ENCODE data around the gene RNF212. TPM values are rescaled to one million over a fixed set of nuclear protein-coding genes. Genes with fewer than 3 reads are reported as not detected.

RNF212 gene
- total and polyA plus RNA-seq, 2 experiments from 2014 or later, result 17.0 to 20.6 TPM

GRCh38 chr4:1038948-1039492 lies 74.3 kb downstream of the RNF212 start:
- H2AFZ ChIP-seq, result 0 out of 2 replicates have a peak overlapping the region, but pooled peaks have one; percentile 69
- H3K27ac ChIP-seq (ENCODE audit: low read depth), result no peak overlapping the region
- Mint-ChIP-seq H3K4me1 (peaks cover 11% of the 10 kb centered on the region), H3K4me3 (no peak overlapping the region), H3K27me3 (ENCODE audit: insufficient read depth, low read depth, poor library complexity) (peaks cover 11% of the 10 kb centered on the region), H3K9me3 (no peaks in the 10 kb centered on the region), H3K27ac (no peak overlapping the region), H3K36me3 (ENCODE audit: low read depth) (no peaks in the 10 kb centered on the region)
- TF ChIP-seq EZH2 (IDR thresholded peaks at IDR 0.05; ENCODE audit: low read depth, unreplicated experiment) (no peak), ZNF114 (CRISPR knock-in tag; IDR thresholded peaks at IDR 0.05) (no peak), JUNB (IDR thresholded peaks at IDR 0.05; ENCODE audit: unreplicated experiment) (no peak), EZH2phosphoT487 (IDR thresholded peaks at IDR 0.05; ENCODE audit: unreplicated experiment) (no peak), NANOG (IDR thresholded peaks at IDR 0.05; ENCODE audit: borderline replicate concordance) (no peak), CREB1 (CRISPR knock-in tag; IDR thresholded peaks at IDR 0.05; ENCODE audit: low read depth) (no peak), POLR2AphosphoS5 (IDR thresholded peaks at IDR 0.05; ENCODE audit: low read depth) (no peak), STAT1 (IDR thresholded peaks at IDR 0.05; ENCODE audit: unreplicated experiment) (no peak), ZNF331 (CRISPR knock-in tag; IDR thresholded peaks at IDR 0.05; ENCODE audit: low read depth) (no peak), ZNF462 (CRISPR knock-in tag; IDR thresholded peaks at IDR 0.05) (no peak)
- TF ChIP-seq, protein P1, sequence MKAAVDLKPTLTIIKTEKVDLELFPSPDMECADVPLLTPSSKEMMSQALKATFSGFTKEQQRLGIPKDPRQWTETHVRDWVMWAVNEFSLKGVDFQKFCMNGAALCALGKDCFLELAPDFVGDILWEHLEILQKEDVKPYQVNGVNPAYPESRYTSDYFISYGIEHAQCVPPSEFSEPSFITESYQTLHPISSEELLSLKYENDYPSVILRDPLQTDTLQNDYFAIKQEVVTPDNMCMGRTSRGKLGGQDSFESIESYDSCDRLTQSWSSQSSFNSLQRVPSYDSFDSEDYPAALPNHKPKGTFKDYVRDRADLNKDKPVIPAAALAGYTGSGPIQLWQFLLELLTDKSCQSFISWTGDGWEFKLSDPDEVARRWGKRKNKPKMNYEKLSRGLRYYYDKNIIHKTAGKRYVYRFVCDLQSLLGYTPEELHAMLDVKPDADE (IDR thresholded peaks at IDR 0.05), result no peak
- TF ChIP-seq, protein P2, sequence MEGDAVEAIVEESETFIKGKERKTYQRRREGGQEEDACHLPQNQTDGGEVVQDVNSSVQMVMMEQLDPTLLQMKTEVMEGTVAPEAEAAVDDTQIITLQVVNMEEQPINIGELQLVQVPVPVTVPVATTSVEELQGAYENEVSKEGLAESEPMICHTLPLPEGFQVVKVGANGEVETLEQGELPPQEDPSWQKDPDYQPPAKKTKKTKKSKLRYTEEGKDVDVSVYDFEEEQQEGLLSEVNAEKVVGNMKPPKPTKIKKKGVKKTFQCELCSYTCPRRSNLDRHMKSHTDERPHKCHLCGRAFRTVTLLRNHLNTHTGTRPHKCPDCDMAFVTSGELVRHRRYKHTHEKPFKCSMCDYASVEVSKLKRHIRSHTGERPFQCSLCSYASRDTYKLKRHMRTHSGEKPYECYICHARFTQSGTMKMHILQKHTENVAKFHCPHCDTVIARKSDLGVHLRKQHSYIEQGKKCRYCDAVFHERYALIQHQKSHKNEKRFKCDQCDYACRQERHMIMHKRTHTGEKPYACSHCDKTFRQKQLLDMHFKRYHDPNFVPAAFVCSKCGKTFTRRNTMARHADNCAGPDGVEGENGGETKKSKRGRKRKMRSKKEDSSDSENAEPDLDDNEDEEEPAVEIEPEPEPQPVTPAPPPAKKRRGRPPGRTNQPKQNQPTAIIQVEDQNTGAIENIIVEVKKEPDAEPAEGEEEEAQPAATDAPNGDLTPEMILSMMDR (conservative IDR thresholded peaks at IDR 0.05; ENCODE audit: low read depth in 2 of 2), result no peak
- TF ChIP-seq, protein P3, sequence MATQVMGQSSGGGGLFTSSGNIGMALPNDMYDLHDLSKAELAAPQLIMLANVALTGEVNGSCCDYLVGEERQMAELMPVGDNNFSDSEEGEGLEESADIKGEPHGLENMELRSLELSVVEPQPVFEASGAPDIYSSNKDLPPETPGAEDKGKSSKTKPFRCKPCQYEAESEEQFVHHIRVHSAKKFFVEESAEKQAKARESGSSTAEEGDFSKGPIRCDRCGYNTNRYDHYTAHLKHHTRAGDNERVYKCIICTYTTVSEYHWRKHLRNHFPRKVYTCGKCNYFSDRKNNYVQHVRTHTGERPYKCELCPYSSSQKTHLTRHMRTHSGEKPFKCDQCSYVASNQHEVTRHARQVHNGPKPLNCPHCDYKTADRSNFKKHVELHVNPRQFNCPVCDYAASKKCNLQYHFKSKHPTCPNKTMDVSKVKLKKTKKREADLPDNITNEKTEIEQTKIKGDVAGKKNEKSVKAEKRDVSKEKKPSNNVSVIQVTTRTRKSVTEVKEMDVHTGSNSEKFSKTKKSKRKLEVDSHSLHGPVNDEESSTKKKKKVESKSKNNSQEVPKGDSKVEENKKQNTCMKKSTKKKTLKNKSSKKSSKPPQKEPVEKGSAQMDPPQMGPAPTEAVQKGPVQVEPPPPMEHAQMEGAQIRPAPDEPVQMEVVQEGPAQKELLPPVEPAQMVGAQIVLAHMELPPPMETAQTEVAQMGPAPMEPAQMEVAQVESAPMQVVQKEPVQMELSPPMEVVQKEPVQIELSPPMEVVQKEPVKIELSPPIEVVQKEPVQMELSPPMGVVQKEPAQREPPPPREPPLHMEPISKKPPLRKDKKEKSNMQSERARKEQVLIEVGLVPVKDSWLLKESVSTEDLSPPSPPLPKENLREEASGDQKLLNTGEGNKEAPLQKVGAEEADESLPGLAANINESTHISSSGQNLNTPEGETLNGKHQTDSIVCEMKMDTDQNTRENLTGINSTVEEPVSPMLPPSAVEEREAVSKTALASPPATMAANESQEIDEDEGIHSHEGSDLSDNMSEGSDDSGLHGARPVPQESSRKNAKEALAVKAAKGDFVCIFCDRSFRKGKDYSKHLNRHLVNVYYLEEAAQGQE (IDR thresholded peaks at IDR 0.05; ENCODE audit: unreplicated experiment), result no peak
- H4K20me1 ChIP-seq (replicated peaks; ENCODE audit: insufficient read depth), result no peaks in the 10 kb centered on the region
- H3K79me2 ChIP-seq (replicated peaks; ENCODE audit: insufficient read depth), result no peaks in the 10 kb centered on the region
- no peak overlapping the region for H3K4me2 ChIP-seq
- H3K27me3 ChIP-seq (ENCODE audit: insufficient read depth), result no peaks in the 10 kb centered on the region
- no peak for DNase-seq (ENCODE audit: low spot score)
- H3K9me2 ChIP-seq (ENCODE audit: insufficient read depth), result no peaks in the 10 kb centered on the region
- ATAC-seq, result no peak
- H3K4me3 ChIP-seq, result no peak overlapping the region
- no peaks in the 10 kb centered on the region for H3K36me3 ChIP-seq (ENCODE audit: insufficient read depth)
- H3F3A ChIP-seq (replicated peaks; ENCODE audit: low read depth), result no peaks in the 10 kb centered on the region
- no peaks in the 10 kb centered on the region for H3K4me1 ChIP-seq (ENCODE audit: insufficient read depth)

Measured in GM23338 (cell line).